Adrenal gland (tissue), 5 donors: Measurements from ENCODE around the gene NXN.

Experiments
- POLR2A ChIP-seq, 2 donors: fragments of 450-650 bp; IDR thresholded peaks; one replicate each; pipeline ENCODE4 v1.6.1; 2017; ENCODE audit warnings: antibody characterized with exemption in 2 of 2, mild to moderate bottlenecking in 2 of 2, moderate library complexity in 1 of 2
- TF ChIP-seq, protein P1 (sequence below), 6 experiments: fragments of 450-650 bp in 4 of 6; fragments of 200-600 bp in 2 of 6; sonication (generic) in 1 of 6; IDR thresholded peaks; 1 replicate in 5 of 6; 2 replicates in 1 of 6; pipeline versions ENCODE4 v1.5.1 to v1.8.0; 2016 to 2021; ENCODE audit warnings: antibody characterized with exemption in 6 of 6, mild to moderate bottlenecking in 2 of 6, moderate library complexity in 1 of 6
- donor health status: DM: no; HTN: no; CAD: no.

DNA sequence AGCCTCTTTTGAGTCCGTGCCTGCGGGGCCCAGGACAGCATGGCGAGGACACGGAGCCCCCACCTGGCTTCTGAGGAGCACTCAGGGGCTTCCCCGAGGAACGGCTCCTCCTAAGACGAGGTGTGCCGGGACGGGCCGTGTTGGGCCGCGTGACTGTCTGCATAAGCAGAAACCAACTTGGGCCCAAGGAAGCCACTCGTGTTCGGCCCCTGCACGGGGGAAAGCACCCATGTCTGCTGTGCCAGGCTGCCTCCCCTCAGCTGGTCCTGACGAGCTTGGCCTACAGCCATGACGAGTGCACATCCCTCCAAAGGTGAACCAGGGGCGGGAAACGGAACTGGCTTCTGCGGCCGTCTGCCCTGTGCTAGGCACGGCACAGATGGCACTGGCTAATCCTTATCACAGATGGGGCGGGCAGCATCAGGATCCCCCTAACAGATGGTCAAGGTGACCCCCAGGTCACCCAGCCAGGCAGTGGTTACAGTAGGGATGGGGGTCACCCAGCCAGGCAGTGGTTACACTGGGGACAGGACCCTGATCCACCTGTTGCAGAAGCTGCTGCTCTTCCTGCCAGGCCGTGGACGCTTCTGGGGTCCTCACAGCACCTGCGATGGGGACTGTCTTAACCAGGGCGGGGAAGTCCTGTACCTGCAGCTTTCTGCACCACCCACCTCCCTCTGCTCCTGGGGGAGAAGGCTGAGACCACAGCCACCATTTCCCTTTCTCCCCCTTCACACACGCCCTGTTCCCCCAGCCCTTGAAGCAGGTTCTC, 171.9 kb downstream of the NXN start:
- TF ChIP-seq, protein P1, sequence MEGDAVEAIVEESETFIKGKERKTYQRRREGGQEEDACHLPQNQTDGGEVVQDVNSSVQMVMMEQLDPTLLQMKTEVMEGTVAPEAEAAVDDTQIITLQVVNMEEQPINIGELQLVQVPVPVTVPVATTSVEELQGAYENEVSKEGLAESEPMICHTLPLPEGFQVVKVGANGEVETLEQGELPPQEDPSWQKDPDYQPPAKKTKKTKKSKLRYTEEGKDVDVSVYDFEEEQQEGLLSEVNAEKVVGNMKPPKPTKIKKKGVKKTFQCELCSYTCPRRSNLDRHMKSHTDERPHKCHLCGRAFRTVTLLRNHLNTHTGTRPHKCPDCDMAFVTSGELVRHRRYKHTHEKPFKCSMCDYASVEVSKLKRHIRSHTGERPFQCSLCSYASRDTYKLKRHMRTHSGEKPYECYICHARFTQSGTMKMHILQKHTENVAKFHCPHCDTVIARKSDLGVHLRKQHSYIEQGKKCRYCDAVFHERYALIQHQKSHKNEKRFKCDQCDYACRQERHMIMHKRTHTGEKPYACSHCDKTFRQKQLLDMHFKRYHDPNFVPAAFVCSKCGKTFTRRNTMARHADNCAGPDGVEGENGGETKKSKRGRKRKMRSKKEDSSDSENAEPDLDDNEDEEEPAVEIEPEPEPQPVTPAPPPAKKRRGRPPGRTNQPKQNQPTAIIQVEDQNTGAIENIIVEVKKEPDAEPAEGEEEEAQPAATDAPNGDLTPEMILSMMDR (IDR thresholded peaks at IDR 0.05): no peak
- no peak for TF ChIP-seq POLR2A (IDR thresholded peaks at IDR 0.05)
